ENCODE results near the gene FCGR2B. TPM values are rescaled to one million over a fixed set of nuclear protein-coding genes. Genes with fewer than 3 reads are reported as not detected.

FCGR2B gene
- total RNA-seq, 1 experiment from 2014 or later: 0.11 TPM

DNA sequence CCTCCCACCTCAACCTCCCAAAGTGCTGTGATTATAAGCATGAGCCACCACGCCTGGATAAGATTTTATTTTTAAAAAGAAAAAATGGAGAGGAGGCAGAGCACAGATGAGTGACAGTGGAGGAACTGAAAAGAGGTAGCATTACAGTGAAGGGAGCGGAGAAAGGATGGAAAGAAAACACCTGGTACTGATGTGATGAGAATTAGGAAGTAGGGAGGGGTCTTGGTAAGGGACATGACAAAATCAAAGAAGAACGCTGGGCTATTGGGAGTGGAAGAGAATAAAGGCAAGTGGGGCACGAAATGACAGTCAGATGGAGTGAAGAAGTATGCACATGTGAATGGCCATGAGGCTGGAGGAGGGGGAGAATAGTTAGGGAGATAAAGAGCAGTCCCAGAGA is 46.4 kb downstream of the FCGR2B start (continued):
- TF ChIP-seq, protein P1, sequence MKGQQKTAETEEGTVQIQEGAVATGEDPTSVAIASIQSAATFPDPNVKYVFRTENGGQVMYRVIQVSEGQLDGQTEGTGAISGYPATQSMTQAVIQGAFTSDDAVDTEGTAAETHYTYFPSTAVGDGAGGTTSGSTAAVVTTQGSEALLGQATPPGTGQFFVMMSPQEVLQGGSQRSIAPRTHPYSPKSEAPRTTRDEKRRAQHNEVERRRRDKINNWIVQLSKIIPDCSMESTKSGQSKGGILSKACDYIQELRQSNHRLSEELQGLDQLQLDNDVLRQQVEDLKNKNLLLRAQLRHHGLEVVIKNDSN (CRISPR knock-in tag; IDR thresholded peaks at IDR 0.05): no peak
- no peak for TF ChIP-seq HMGA2 (CRISPR knock-in tag; IDR thresholded peaks at IDR 0.05)

DNA sequence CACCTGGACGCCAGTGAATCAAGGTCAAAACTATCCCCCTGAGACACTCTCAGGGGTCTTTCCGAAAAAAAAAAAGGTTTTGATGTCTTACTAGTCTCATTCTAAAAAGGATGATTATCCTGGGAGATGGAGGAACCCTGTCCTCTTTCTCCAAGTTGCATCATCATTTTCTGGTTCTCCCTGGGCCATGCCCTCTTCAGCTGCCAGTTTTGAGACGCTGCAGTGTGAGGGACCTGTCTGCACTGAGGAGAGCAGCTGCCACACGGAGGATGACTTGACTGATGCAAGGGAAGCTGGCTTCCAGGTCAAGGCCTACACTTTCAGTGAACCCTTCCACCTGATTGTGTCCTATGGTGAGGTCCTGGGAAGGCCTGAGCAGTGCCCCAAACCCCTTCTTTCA is 47.6 kb downstream of the FCGR2B start:
- H3K36me3 Mint-ChIP-seq: no peaks in the 10 kb centered on the region
- ATAC-seq (no peak), DNase-seq (ENCODE audit: low spot score) (no peak)
- POLR2A ChIA-PET: no interaction called here
- H3K9me3 Mint-ChIP-seq: no peaks in the 10 kb centered on the region
- CTCF ChIA-PET: no interaction called here
- H3K27me3 Mint-ChIP-seq (ENCODE audit: low read depth): peaks cover 4% of the 10 kb centered on the region
- H3K4me3 Mint-ChIP-seq: no peak overlapping the region
- TF ChIP-seq FOXK1 (CRISPR knock-in tag; IDR thresholded peaks at IDR 0.05): no peak
- TF ChIP-seq ZNF317 (CRISPR knock-in tag; IDR thresholded peaks at IDR 0.05; ENCODE audit: borderline replicate concordance, low read depth): no peak
- TF ChIP-seq, protein P2, sequence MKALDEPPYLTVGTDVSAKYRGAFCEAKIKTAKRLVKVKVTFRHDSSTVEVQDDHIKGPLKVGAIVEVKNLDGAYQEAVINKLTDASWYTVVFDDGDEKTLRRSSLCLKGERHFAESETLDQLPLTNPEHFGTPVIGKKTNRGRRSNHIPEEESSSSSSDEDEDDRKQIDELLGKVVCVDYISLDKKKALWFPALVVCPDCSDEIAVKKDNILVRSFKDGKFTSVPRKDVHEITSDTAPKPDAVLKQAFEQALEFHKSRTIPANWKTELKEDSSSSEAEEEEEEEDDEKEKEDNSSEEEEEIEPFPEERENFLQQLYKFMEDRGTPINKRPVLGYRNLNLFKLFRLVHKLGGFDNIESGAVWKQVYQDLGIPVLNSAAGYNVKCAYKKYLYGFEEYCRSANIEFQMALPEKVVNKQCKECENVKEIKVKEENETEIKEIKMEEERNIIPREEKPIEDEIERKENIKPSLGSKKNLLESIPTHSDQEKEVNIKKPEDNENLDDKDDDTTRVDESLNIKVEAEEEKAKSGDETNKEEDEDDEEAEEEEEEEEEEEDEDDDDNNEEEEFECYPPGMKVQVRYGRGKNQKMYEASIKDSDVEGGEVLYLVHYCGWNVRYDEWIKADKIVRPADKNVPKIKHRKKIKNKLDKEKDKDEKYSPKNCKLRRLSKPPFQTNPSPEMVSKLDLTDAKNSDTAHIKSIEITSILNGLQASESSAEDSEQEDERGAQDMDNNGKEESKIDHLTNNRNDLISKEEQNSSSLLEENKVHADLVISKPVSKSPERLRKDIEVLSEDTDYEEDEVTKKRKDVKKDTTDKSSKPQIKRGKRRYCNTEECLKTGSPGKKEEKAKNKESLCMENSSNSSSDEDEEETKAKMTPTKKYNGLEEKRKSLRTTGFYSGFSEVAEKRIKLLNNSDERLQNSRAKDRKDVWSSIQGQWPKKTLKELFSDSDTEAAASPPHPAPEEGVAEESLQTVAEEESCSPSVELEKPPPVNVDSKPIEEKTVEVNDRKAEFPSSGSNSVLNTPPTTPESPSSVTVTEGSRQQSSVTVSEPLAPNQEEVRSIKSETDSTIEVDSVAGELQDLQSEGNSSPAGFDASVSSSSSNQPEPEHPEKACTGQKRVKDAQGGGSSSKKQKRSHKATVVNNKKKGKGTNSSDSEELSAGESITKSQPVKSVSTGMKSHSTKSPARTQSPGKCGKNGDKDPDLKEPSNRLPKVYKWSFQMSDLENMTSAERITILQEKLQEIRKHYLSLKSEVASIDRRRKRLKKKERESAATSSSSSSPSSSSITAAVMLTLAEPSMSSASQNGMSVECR (CRISPR knock-in tag; IDR thresholded peaks at IDR 0.05; ENCODE audit: borderline replicate concordance): no peak
- TF ChIP-seq NFE2L1 (CRISPR knock-in tag; IDR thresholded peaks at IDR 0.05): no peak
- no peak overlapping the region for H3K27ac Mint-ChIP-seq
- H3K4me1 Mint-ChIP-seq: peaks cover 7% of the 10 kb centered on the region

DNA sequence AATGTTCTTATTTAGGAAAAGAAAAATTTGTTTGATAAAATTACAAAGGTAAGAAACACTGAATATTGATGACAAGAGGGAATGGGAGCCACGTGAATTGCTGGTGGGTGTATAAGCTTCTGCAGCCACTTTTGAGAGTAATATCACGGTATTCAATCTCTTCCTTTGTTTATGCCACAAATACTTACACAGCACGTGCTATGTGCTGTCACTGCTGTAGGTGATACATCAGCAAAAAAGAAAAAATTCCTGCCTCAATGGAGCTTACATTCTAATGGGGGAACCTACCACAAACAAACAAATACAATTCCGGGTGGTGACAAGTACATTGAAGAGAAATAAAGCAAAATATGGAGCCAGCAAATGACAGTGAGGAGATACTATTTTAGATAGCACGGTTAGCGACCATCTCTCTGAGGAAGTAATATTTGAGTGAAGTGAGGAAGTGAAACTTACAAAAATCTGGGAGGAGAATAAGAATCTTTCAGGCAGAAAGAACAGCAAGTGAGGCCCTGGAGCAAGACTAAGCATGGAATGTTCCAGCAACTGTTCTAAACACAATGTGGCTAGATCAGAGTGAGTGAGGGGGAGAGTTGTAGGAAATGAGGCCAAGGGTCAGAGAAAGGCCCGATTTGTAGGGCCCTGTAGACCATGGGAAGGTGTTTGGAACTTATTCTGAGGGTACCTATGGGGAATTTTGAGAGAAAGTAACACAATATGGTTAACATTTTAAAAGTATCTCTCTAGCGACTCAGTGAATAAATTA is 55.8 kb downstream of the FCGR2B start:
- Mint-ChIP-seq H3K36me3 (no peaks in the 10 kb centered on the region), H3K4me3 (no peak overlapping the region), H3K4me1 (no peaks in the 10 kb centered on the region), H3K9me3 (no peaks in the 10 kb centered on the region), H3K27me3 (ENCODE audit: low read depth) (peaks cover 23% of the 10 kb centered on the region), H3K27ac (no peak overlapping the region)
- TF ChIP-seq JUN (CRISPR knock-in tag; IDR thresholded peaks at IDR 0.05): no peak
- TF ChIP-seq OVOL2 (CRISPR knock-in tag; IDR thresholded peaks at IDR 0.05; ENCODE audit: borderline replicate concordance): no peak
- TF ChIP-seq, protein P3, sequence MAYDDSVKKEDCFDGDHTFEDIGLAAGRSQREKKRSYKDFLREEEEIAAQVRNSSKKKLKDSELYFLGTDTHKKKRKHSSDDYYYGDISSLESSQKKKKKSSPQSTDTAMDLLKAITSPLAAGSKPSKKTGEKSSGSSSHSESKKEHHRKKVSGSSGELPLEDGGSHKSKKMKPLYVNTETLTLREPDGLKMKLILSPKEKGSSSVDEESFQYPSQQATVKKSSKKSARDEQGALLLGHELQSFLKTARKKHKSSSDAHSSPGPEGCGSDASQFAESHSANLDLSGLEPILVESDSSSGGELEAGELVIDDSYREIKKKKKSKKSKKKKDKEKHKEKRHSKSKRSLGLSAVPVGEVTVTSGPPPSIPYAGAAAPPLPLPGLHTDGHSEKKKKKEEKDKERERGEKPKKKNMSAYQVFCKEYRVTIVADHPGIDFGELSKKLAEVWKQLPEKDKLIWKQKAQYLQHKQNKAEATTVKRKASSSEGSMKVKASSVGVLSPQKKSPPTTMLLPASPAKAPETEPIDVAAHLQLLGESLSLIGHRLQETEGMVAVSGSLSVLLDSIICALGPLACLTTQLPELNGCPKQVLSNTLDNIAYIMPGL (CRISPR knock-in tag; IDR thresholded peaks at IDR 0.05): no peak
- TF ChIP-seq, protein P4, sequence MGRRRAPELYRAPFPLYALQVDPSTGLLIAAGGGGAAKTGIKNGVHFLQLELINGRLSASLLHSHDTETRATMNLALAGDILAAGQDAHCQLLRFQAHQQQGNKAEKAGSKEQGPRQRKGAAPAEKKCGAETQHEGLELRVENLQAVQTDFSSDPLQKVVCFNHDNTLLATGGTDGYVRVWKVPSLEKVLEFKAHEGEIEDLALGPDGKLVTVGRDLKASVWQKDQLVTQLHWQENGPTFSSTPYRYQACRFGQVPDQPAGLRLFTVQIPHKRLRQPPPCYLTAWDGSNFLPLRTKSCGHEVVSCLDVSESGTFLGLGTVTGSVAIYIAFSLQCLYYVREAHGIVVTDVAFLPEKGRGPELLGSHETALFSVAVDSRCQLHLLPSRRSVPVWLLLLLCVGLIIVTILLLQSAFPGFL (CRISPR knock-in tag; IDR thresholded peaks at IDR 0.05; ENCODE audit: borderline replicate concordance): no peak
- DNase-seq (ENCODE audit: low spot score) (no peak), ATAC-seq (no peak)
- CTCF ChIA-PET: no interaction called here
- POLR2A ChIA-PET: no interaction called here

DNA sequence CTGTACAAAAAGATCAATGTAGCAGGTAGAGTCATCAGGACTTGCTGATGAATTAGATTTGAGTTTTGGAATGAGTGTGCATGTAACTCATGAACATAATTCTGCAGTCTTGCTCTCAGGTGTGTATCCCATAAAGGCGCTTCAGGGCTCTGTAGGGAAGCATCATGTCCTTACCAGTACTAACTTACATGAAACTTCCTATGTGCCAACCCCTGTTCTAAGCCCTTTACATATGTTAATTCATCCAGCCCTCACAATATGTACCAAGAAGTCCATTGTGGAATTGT is 56.3 kb downstream of the FCGR2B start:
- Mint-ChIP-seq H3K27me3 (ENCODE audit: low read depth) (peaks cover 28% of the 10 kb centered on the region), H3K36me3 (no peaks in the 10 kb centered on the region), H3K27ac (no peak overlapping the region), H3K4me1 (peaks cover 3% of the 10 kb centered on the region; the same call in 1 of the 2 replicates), H3K9me3 (no peaks in the 10 kb centered on the region), H3K4me3 (no peak overlapping the region)
- ChIA-PET CTCF (no interaction called here), POLR2A (no interaction called here)
- DNase-seq (ENCODE audit: low spot score) (no peak), ATAC-seq (no peak)
- no peak for TF ChIP-seq ZBTB21 (CRISPR knock-in tag; IDR thresholded peaks at IDR 0.05; ENCODE audit: borderline replicate concordance)
- TF ChIP-seq, protein P5, sequence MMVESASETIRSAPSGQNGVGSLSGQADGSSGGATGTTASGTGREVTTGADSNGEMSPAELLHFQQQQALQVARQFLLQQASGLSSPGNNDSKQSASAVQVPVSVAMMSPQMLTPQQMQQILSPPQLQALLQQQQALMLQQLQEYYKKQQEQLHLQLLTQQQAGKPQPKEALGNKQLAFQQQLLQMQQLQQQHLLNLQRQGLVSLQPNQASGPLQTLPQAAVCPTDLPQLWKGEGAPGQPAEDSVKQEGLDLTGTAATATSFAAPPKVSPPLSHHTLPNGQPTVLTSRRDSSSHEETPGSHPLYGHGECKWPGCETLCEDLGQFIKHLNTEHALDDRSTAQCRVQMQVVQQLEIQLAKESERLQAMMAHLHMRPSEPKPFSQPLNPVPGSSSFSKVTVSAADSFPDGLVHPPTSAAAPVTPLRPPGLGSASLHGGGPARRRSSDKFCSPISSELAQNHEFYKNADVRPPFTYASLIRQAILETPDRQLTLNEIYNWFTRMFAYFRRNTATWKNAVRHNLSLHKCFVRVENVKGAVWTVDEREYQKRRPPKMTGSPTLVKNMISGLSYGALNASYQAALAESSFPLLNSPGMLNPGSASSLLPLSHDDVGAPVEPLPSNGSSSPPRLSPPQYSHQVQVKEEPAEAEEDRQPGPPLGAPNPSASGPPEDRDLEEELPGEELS (CRISPR knock-in tag; IDR thresholded peaks at IDR 0.05): no peak
- TF ChIP-seq, protein P6, sequence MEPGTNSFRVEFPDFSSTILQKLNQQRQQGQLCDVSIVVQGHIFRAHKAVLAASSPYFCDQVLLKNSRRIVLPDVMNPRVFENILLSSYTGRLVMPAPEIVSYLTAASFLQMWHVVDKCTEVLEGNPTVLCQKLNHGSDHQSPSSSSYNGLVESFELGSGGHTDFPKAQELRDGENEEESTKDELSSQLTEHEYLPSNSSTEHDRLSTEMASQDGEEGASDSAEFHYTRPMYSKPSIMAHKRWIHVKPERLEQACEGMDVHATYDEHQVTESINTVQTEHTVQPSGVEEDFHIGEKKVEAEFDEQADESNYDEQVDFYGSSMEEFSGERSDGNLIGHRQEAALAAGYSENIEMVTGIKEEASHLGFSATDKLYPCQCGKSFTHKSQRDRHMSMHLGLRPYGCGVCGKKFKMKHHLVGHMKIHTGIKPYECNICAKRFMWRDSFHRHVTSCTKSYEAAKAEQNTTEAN (CRISPR knock-in tag; IDR thresholded peaks at IDR 0.05): no peak
- TF ChIP-seq ELF4 (CRISPR knock-in tag; IDR thresholded peaks at IDR 0.05; ENCODE audit: low read depth): no peak
- TF ChIP-seq, protein P3 (CRISPR knock-in tag; IDR thresholded peaks at IDR 0.05): no peak

Data from WTC11 (cell line).